WTC11 (cell line): ENCODE measurements around the gene STAB2. TPM values are rescaled to one million over a fixed set of nuclear protein-coding genes. Genes with fewer than 3 reads are reported as not detected.

Source experiments
- ATAC-seq: fragments of 200-7000 bp; cut with Tn5 transposase; 2 replicates; pipeline ENCODE4 v1.10.0; 2021; ENCODE audit warnings: mild to moderate bottlenecking, moderate library complexity
- CTCF ChIA-PET: fragments of 300-600 bp; sonication (Branson Sonifier 250); formaldehyde crosslinking; loops from one replicate; lab custom pipeline; 2021; ENCODE audit warnings: antibody characterized with exemption; lab: Charles Lee
- POLR2A ChIA-PET: fragments of 350-600 bp; sonication (Branson Sonifier 250); formaldehyde crosslinking; loops from one replicate; lab custom pipeline; 2021; ENCODE audit warnings: antibody characterized with exemption; lab: Charles Lee
- DNase-seq: peaks from one replicate; pipeline ENCODE4 v3.0.0; 2021; ENCODE audit warnings: low spot score
- H3K27ac Mint-ChIP-seq: 2 replicates; pipeline ENCODE4 v1.8.0; 2021; ENCODE audit warnings: mixed read lengths
- H3K27me3 Mint-ChIP-seq: 2 replicates; pipeline ENCODE4 v1.8.0; 2021; ENCODE audit warnings: low read depth, mild to moderate bottlenecking, moderate library complexity, mixed read lengths
- H3K36me3 Mint-ChIP-seq: 2 replicates; pipeline ENCODE4 v1.8.0; 2021; ENCODE audit warnings: mixed read lengths
- H3K4me1 Mint-ChIP-seq: 2 replicates; pipeline ENCODE4 v1.8.0; 2022; ENCODE audit warnings: mixed read lengths
- H3K4me3 Mint-ChIP-seq: 2 replicates; pipeline ENCODE4 v1.8.0; 2021; ENCODE audit warnings: mild to moderate bottlenecking, moderate library complexity, mixed read lengths
- H3K9me3 Mint-ChIP-seq: 2 replicates; pipeline ENCODE4 v1.8.0; 2021; ENCODE audit warnings: mixed read lengths
- E2F4 ChIP-seq: sonication (generic); formaldehyde crosslinking; IDR thresholded peaks from 2 replicates; pipeline ENCODE4 v1.8.1; 2022; ENCODE audit warnings: low read depth, mild to moderate bottlenecking, moderate library complexity, missing genetic modification reagents, borderline replicate concordance
- ELF4 ChIP-seq: sonication (generic); formaldehyde crosslinking; IDR thresholded peaks from 2 replicates; pipeline ENCODE4 v1.8.1; 2022; ENCODE audit warnings: low read depth, mild to moderate bottlenecking, moderate library complexity, missing genetic modification reagents
- ERG ChIP-seq: fragments of 250-450 bp; sonication (Bioruptor Pico); IDR thresholded peaks from 2 replicates; pipeline ENCODE4 v1.8.0; 2021; ENCODE audit warnings: mild to moderate bottlenecking
- FOXP1 ChIP-seq: sonication (generic); formaldehyde crosslinking; IDR thresholded peaks from 2 replicates; pipeline ENCODE4 v1.8.0; 2022; ENCODE audit warnings: missing genetic modification reagents, mild to moderate bottlenecking, moderate library complexity, borderline replicate concordance
- HMGA2 ChIP-seq: fragments of 250-450 bp; sonication (Bioruptor Pico); IDR thresholded peaks from 2 replicates; pipeline ENCODE4 v1.4.0; 2021; ENCODE audit warnings: mild to moderate bottlenecking, moderate library complexity
- IRF1 ChIP-seq: sonication (generic); formaldehyde crosslinking; IDR thresholded peaks from 2 replicates; pipeline ENCODE4 v1.8.0; 2023; ENCODE audit warnings: missing genetic modification reagents
- IRF2 ChIP-seq: sonication (generic); formaldehyde crosslinking; IDR thresholded peaks from 2 replicates; pipeline ENCODE4 v1.8.0; 2022; ENCODE audit warnings: low read depth, missing genetic modification reagents, borderline replicate concordance
- JUN ChIP-seq: sonication (generic); formaldehyde crosslinking; IDR thresholded peaks from 2 replicates; pipeline ENCODE4 v1.8.0; 2023; ENCODE audit warnings: mild to moderate bottlenecking, missing genetic modification reagents
- NR1H2 ChIP-seq: sonication (generic); formaldehyde crosslinking; IDR thresholded peaks from 2 replicates; pipeline ENCODE4 v1.9.0; 2021; ENCODE audit warnings: mild to moderate bottlenecking, moderate library complexity, missing genetic modification reagents
- NR2C2 ChIP-seq: sonication (generic); formaldehyde crosslinking; IDR thresholded peaks from 2 replicates; pipeline ENCODE4 v1.8.0; 2022; ENCODE audit warnings: mild to moderate bottlenecking, missing genetic modification reagents
- NR3C1 ChIP-seq: sonication (generic); formaldehyde crosslinking; conservative IDR thresholded peaks from 2 replicates; pipeline ENCODE4 v1.8.1; 2023; ENCODE audit warnings: low read depth, mild to moderate bottlenecking, missing genetic modification reagents
- PREB ChIP-seq: sonication (generic); formaldehyde crosslinking; IDR thresholded peaks from 2 replicates; pipeline ENCODE4 v1.8.1; 2022; ENCODE audit warnings: mild to moderate bottlenecking, missing genetic modification reagents, moderate library complexity, borderline replicate concordance
- RELA ChIP-seq: sonication (generic); formaldehyde crosslinking; IDR thresholded peaks from 2 replicates; pipeline ENCODE4 v1.8.1; 2022; ENCODE audit warnings: missing genetic modification reagents, mild to moderate bottlenecking, borderline replicate concordance
- TEAD1 ChIP-seq: sonication (generic); formaldehyde crosslinking; IDR thresholded peaks from 2 replicates; pipeline ENCODE4 v1.8.0; 2022; ENCODE audit warnings: mild to moderate bottlenecking, missing genetic modification reagents
- ZMAT4 ChIP-seq: fragments of 250-450 bp; sonication (Bioruptor Pico); IDR thresholded peaks from 2 replicates; pipeline ENCODE4 v1.9.0; 2021; ENCODE audit warnings: mild to moderate bottlenecking
- ZNF121 ChIP-seq: sonication (generic); formaldehyde crosslinking; IDR thresholded peaks from 2 replicates; pipeline ENCODE4 v1.8.0; 2023; ENCODE audit warnings: missing genetic modification reagents
- ZNF416 ChIP-seq: fragments of 250-450 bp; sonication (Bioruptor Pico); IDR thresholded peaks from 2 replicates; pipeline ENCODE4 v1.9.0; 2021; ENCODE audit warnings: mild to moderate bottlenecking, inconsistent platforms
- ZNF423 ChIP-seq: fragments of 250-450 bp; sonication (Bioruptor Pico); IDR thresholded peaks from 2 replicates; pipeline ENCODE4 v2.1.2; 2022; ENCODE audit warnings: mild to moderate bottlenecking, moderate library complexity
- ZNF512 ChIP-seq: sonication (generic); formaldehyde crosslinking; IDR thresholded peaks from 2 replicates; pipeline ENCODE4 v1.8.1; 2022; ENCODE audit warnings: missing genetic modification reagents, borderline replicate concordance
- total RNA-seq: library from RNA; stranded (reverse); gene quantifications from 3 replicates; pipeline ENCODE4 v1.2.3, GENCODE V29; 2021

Gene STAB2
- total RNA-seq, 1 experiment from 2014 or later, result 0.48 TPM

- TF ChIP-seq ZNF512 (CRISPR knock-in tag) (no peak), IRF2 (CRISPR knock-in tag) (no peak), HMGA2 (CRISPR knock-in tag) (no peak), ZNF416 (CRISPR knock-in tag) (no peak), ELF4 (no peak)
Measured at GRCh38 chr12:103785243-103786031, 198.4 kb downstream of the STAB2 start (continued).

GRCh38 chr12:103786201-103786600 is 199.1 kb downstream of the STAB2 start:
- Mint-ChIP-seq H3K27ac (no peak overlapping the region), H3K27me3 (no peaks in the 10 kb centered on the region), H3K9me3 (no peaks in the 10 kb centered on the region), H3K4me1 (no peaks in the 10 kb centered on the region), H3K4me3 (no peak overlapping the region), H3K36me3 (peaks cover 25% of the 10 kb centered on the region)
- ChIA-PET POLR2A (no interaction called here), CTCF (no interaction called here)
- ATAC-seq, result no peak
- DNase-seq, result no peak
- TF ChIP-seq NR2C2 (CRISPR knock-in tag), result no peak
- TF ChIP-seq IRF1 (CRISPR knock-in tag), result no peak
- TF ChIP-seq TEAD1 (CRISPR knock-in tag), result no peak
- no peak for TF ChIP-seq ERG (CRISPR knock-in tag)
- TF ChIP-seq JUN (CRISPR knock-in tag), result no peak
- no peak for TF ChIP-seq IRF2 (CRISPR knock-in tag)
- TF ChIP-seq NR1H2 (CRISPR knock-in tag), result no peak
- no peak for TF ChIP-seq PREB
- TF ChIP-seq ZNF121, result no peak
- TF ChIP-seq RELA (CRISPR knock-in tag), result no peak
- no peak for TF ChIP-seq HMGA2 (CRISPR knock-in tag)
- no peak for TF ChIP-seq FOXP1
- TF ChIP-seq ZNF423, result no peak
- TF ChIP-seq ZMAT4 (CRISPR knock-in tag), result no peak
- no peak for TF ChIP-seq NR3C1 (CRISPR knock-in tag)

GRCh38 chr12:103791350-103791920 is 204.4 kb downstream of the STAB2 start:
- POLR2A ChIA-PET, result no interaction called here
- no peaks in the 10 kb centered on the region for H3K9me3 Mint-ChIP-seq
- no peak for TF ChIP-seq E2F4 (CRISPR knock-in tag)
- no peaks in the 10 kb centered on the region for H3K4me1 Mint-ChIP-seq
- H3K27ac Mint-ChIP-seq, result no peak overlapping the region; the same call in 1 of the 2 replicates
- H3K27me3 Mint-ChIP-seq, result no peaks in the 10 kb centered on the region
- DNase-seq, result no peak
- ATAC-seq, result no peak
- peaks cover 36% of the 10 kb centered on the region for H3K36me3 Mint-ChIP-seq
- H3K4me3 Mint-ChIP-seq, result no peak overlapping the region
- CTCF ChIA-PET, result no interaction called here
